SU-DHL-6 (cell line): ENCODE measurements around the gene ADD1.

Experiments
- H2AFZ ChIP-seq: fragments of 200-600 bp; sonication (generic); 2 replicates; pipeline ENCODE4 v1.6.1; 2014; ENCODE audit warnings: low read depth, mild to moderate bottlenecking, moderate library complexity, mixed read lengths, antibody characterized with exemption, low read length; ENCODE audit not compliant: severe bottlenecking
- H3F3A ChIP-seq: fragments of 200-600 bp; shearing (Covaris generic); 2 replicates; pipeline ENCODE4 v1.6.0; 2016; ENCODE audit warnings: antibody characterized with exemption, mild to moderate bottlenecking; ENCODE audit not compliant: insufficient read depth
- H3K27ac ChIP-seq: fragments of 200-600 bp; sonication (generic); 2 replicates; pipeline ENCODE4 v1.5.1; 2016; ENCODE audit warnings: low read depth, mild to moderate bottlenecking, low read length, moderate library complexity, mixed read lengths
- H3K27me3 ChIP-seq: fragments of 200-600 bp; sonication (generic), shearing (Covaris generic); 2 replicates; pipeline ENCODE4 v1.6.0; 2014; ENCODE audit warnings: mild to moderate bottlenecking, low read length
- H3K36me3 ChIP-seq: fragments of 200-600 bp; sonication (generic); 2 replicates; pipeline ENCODE4 v1.6.1; 2014; ENCODE audit warnings: mild to moderate bottlenecking, low read length, mixed read lengths
- H3K4me2 ChIP-seq: fragments of 300-600, 200-600 bp; shearing (Covaris generic), sonication (generic); 2 replicates; pipeline ENCODE4 v1.6.0; 2014; ENCODE audit warnings: low read length, low read depth, mild to moderate bottlenecking; ENCODE audit not compliant: poor library complexity, severe bottlenecking
- H3K4me3 ChIP-seq: fragments of 200-600 bp; sonication (generic); 2 replicates; pipeline ENCODE4 v1.5.1; 2014; ENCODE audit warnings: antibody characterized with exemption, low read length, mild to moderate bottlenecking, mixed read lengths; ENCODE audit not compliant: insufficient read depth, poor library complexity, severe bottlenecking
- H3K79me2 ChIP-seq: fragments of 200-600 bp; sonication (generic); 2 replicates; pipeline ENCODE4 v1.6.1; 2014; ENCODE audit warnings: mild to moderate bottlenecking, low read length, moderate library complexity; ENCODE audit not compliant: insufficient read depth
- H3K9ac ChIP-seq: fragments of 200-600 bp; sonication (generic); 2 replicates; pipeline ENCODE4 v1.7.0; 2014; ENCODE audit warnings: mild to moderate bottlenecking, low read length
- H3K9me2 ChIP-seq: fragments of 200-600 bp; sonication (generic); replicated peaks from 2 replicates; pipeline ENCODE4 v1.6.1; 2014; ENCODE audit warnings: low read length; ENCODE audit not compliant: insufficient read depth
- H3K9me3 ChIP-seq: fragments of 200-600 bp; sonication (generic); 2 replicates; pipeline ENCODE4 v1.6.1; 2014; ENCODE audit warnings: low read length, mixed read lengths; ENCODE audit not compliant: insufficient read depth
- H4K20me1 ChIP-seq: fragments of 200-600 bp; sonication (generic); 2 replicates; pipeline ENCODE4 v1.6.1; 2014; ENCODE audit warnings: low read depth, mild to moderate bottlenecking, antibody characterized with exemption, low read length, moderate library complexity, mixed read lengths
- CTCF ChIP-seq: fragments of 200-600 bp; sonication (generic); IDR thresholded peaks from one replicate; pipeline ENCODE4 v1.5.1; 2017; ENCODE audit warnings: antibody characterized with exemption, mild to moderate bottlenecking, low read length, moderate library complexity; ENCODE audit not compliant: insufficient read depth, poor library complexity, severe bottlenecking
- EZH2phosphoT487 ChIP-seq: fragments of 200-600 bp; sonication (generic), shearing (Covaris generic); conservative IDR thresholded peaks from 2 replicates; pipeline ENCODE4 v1.6.1; 2018; ENCODE audit warnings: mild to moderate bottlenecking, antibody characterized with exemption, low read length, moderate library complexity, mixed read lengths

ADD1 gene

DNA sequence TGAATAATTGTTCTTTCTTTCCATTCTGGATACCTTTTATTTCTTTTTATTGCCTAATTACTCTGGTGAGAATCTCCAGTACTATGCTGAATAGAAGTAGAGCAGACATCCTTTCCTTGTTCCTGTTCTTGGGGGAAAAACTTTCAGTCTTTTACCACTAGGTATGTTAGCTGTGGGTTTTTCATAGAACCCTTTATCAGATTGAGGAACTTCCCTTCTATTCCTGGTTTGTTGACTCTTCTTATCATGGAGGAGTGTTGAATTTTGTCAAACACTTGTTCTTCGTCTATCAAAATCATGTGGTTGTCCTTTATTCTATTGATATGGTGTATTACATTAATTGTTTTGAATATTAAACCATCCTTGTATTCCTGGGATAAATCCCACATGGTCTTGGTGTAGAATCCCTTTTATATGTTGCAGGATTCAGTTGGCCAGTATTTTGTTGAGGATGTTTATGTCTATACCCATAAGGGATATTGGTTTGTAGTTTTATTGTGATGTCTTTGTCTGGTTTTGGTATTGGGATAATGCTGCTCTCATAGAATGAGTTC is 27.2 kb upstream of the ADD1 start:
- Histone ChIP-seq H3K27me3 (no peaks in the 10 kb centered on the region), H3K4me3 (no peak overlapping the region), H2AFZ (no peak overlapping the region), H3K9me2 (no peaks in the 10 kb centered on the region), H3F3A (0 out of 2 replicates have a peak, but pooled peaks cover 3% of the 10 kb centered on the region), H3K9me3 (no peaks in the 10 kb centered on the region), H3K9ac (no peak overlapping the region), H3K79me2 (no peaks in the 10 kb centered on the region), H3K36me3 (no peaks in the 10 kb centered on the region), H3K27ac (no peak overlapping the region), H3K4me2 (no peak overlapping the region), H4K20me1 (no peaks in the 10 kb centered on the region)
- TF ChIP-seq CTCF (no peak), EZH2phosphoT487 (no peak)

DNA sequence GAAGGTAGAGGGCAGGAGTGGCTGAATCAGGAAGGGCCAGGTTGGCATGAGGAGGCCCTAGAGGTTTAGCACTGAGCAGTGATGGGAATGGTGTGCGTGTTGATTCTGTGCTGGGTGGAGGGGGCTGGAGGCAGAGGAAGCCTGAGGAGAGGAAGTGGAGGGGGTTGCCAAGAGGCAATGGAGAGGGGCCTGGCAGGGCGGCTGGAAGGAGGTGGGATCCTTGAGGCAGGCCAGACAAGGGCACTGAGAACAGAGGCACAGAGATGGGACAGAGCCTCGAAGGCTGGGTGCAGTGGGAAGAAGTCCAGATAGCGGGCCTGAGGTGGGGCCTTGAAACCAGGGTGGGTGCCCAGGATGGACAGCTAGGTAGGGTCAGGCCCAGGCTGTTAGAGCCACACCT is 26.5 kb upstream of the ADD1 start:
- no peaks in the 10 kb centered on the region for H3K27me3 ChIP-seq
- no peaks in the 10 kb centered on the region for H3K9me3 ChIP-seq
- no peaks in the 10 kb centered on the region for H3F3A ChIP-seq
- no peak overlapping the region for H3K9ac ChIP-seq
- H3K4me2 ChIP-seq, result no peak overlapping the region
- H3K4me3 ChIP-seq, result no peak overlapping the region
- TF ChIP-seq EZH2phosphoT487 (no peak), CTCF (no peak)
- no peaks in the 10 kb centered on the region for H3K9me2 ChIP-seq
- H3K79me2 ChIP-seq, result no peaks in the 10 kb centered on the region
- no peaks in the 10 kb centered on the region for H3K36me3 ChIP-seq
- H4K20me1 ChIP-seq, result no peaks in the 10 kb centered on the region
- no peak overlapping the region for H3K27ac ChIP-seq
- no peak overlapping the region for H2AFZ ChIP-seq

- no peaks in the 10 kb centered on the region for H3K36me3 ChIP-seq
Observed at GRCh38 chr4:2817701-2818350, 25.8 kb upstream of the ADD1 start.

More at GRCh38 chr4:2817701-2818350, 25.8 kb upstream of the ADD1 start:
- Histone ChIP-seq H3F3A (no peaks in the 10 kb centered on the region), H4K20me1 (no peaks in the 10 kb centered on the region), H3K79me2 (no peaks in the 10 kb centered on the region), H3K9ac (no peak overlapping the region), H3K27me3 (no peaks in the 10 kb centered on the region), H3K9me3 (no peaks in the 10 kb centered on the region), H3K9me2 (no peaks in the 10 kb centered on the region), H3K4me2 (no peak overlapping the region), H3K4me3 (no peak overlapping the region), H3K27ac (no peak overlapping the region), H2AFZ (no peak overlapping the region)
- TF ChIP-seq EZH2phosphoT487 (no peak), CTCF (no peak)
